HCT116 (cell line): Measurements from ENCODE around the gene TSPAN31. TPM values are rescaled to one million over a fixed set of nuclear protein-coding genes. Genes with fewer than 3 reads are reported as not detected.

Experiments
- ATAC-seq: fragments of 200-7000 bp; cut with Tn5 transposase; 2 replicates; pipeline ENCODE4 v1.9.1; 2020; ENCODE audit warnings: mild to moderate bottlenecking, moderate library complexity
- BruUV-seq: library from RNA; stranded (reverse); fragments of 400-500 nt; replicated peaks from 2 replicates; lab custom pipeline; 2021; lab: Mats Ljungman, UMichigan
- CTCF ChIA-PET: fragments of 300-600 bp; sonication (Branson Sonifier 250); formaldehyde crosslinking; loops from one replicate; lab custom pipeline; 2021; ENCODE audit warnings: antibody characterized with exemption; lab: Charles Lee
- POLR2A ChIA-PET: fragments of 300-600, 350-600 bp; sonication (Branson Sonifier 250); formaldehyde crosslinking; loops from one replicate; lab custom pipeline; 2021; ENCODE audit warnings: antibody characterized with exemption; lab: Charles Lee
- RAD21 ChIA-PET, 2 experiments: fragments of 300-600 bp; sonication (Branson Sonifier 250); formaldehyde crosslinking; loops; one replicate each; lab custom pipeline; 2023; ENCODE audit warnings: low total read pairs in 2 of 2; ENCODE audit not compliant: uncharacterized antibody in 2 of 2, unreplicated experiment in 2 of 2, low non-redundant PET in 1 of 2; lab: Charles Lee
- DNase-seq: peaks from one replicate; pipeline ENCODE4 v3.0.0-alpha.2; 2010; ENCODE audit warnings: low read depth, low spot score
- H2AFZ ChIP-seq: fragments of 200-600 bp; shearing (Covaris generic), sonication (generic); 2 replicates; pipeline ENCODE4 v1.6.1; 2017; ENCODE audit warnings: low read depth, mixed run types, mixed read lengths, antibody characterized with exemption, low read length; ENCODE audit not compliant: poor library complexity, severe bottlenecking
- H3K27ac ChIP-seq: 2 replicates; pipeline ENCODE4 v1.5.1; 2012; ENCODE audit warnings: low read depth, low read length
- H3K27me3 ChIP-seq: fragments of 200-600 bp; sonication (generic); 2 replicates; pipeline ENCODE4 v1.6.1; 2016; ENCODE audit warnings: mixed run types, low read length, mixed read lengths; ENCODE audit not compliant: insufficient read depth
- H3K36me3 ChIP-seq, 2 experiments: fragments of 200-500 bp in 1 of 2; fragments of 200-600 bp in 1 of 2; sonication (Bioruptor generic) in 1 of 2; sonication (generic) in 1 of 2; 2 replicates each; pipeline versions ENCODE4 v1.5.1 to v1.6.1; 2014 to 2016; ENCODE audit warnings: low read length in 2 of 2, inconsistent platforms in 1 of 2, mixed read lengths in 1 of 2, mixed run types in 1 of 2; ENCODE audit not compliant: insufficient read depth in 2 of 2, control insufficient read depth in 1 of 2
- H3K4me1 ChIP-seq, 2 experiments: fragments of 200-600 bp in 1 of 2; sonication (generic) in 1 of 2; 2 replicates each; pipeline versions ENCODE4 v1.5.1 to v1.6.1; 2012 to 2017; ENCODE audit warnings: low read length in 2 of 2, inconsistent platforms in 1 of 2, mild to moderate bottlenecking in 1 of 2, mixed read lengths in 1 of 2, mixed run types in 1 of 2, moderate library complexity in 1 of 2; ENCODE audit not compliant: insufficient read depth in 2 of 2, control insufficient read depth in 1 of 2
- H3K4me2 ChIP-seq: fragments of 200-600 bp; sonication (generic); 2 replicates; pipeline ENCODE4 v1.6.1; 2017; ENCODE audit warnings: mixed run types, low read length, mixed read lengths
- H3K4me3 ChIP-seq, 2 experiments: fragments of 200-600 bp in 1 of 2; sonication (generic) in 1 of 2; replicated peaks in 1 of 2; 2 replicates each; pipeline ENCODE4 v1.5.1; 2011 to 2016; ENCODE audit warnings: low read length in 2 of 2, control low read depth in 1 of 2, low read depth in 1 of 2, mild to moderate bottlenecking in 1 of 2, mixed read lengths in 1 of 2, mixed run types in 1 of 2
- H3K79me2 ChIP-seq: fragments of 200-600 bp; sonication (generic); 2 replicates; pipeline ENCODE4 v1.6.1; 2017; ENCODE audit warnings: mild to moderate bottlenecking, mixed run types, low read length, moderate library complexity, mixed read lengths; ENCODE audit not compliant: insufficient read depth
- H3K9ac ChIP-seq: fragments of 200-600 bp; sonication (generic); 2 replicates; pipeline ENCODE4 v1.6.1; 2016; ENCODE audit warnings: low read length, mixed read lengths
- H3K9me2 ChIP-seq: fragments of 200-600 bp; sonication (generic), shearing (Covaris generic); 2 replicates; pipeline ENCODE4 v1.6.1; 2017; ENCODE audit warnings: mixed run types, mild to moderate bottlenecking, moderate library complexity; ENCODE audit not compliant: insufficient read depth
- H3K9me3 ChIP-seq, 2 experiments: fragments of 200-500 bp in 1 of 2; fragments of 200-600 bp in 1 of 2; sonication (Bioruptor generic) in 1 of 2; sonication (generic) in 1 of 2; 2 replicates each; pipeline ENCODE4 v1.6.1; 2014 to 2017; ENCODE audit warnings: low read length in 2 of 2, mixed read lengths in 2 of 2, inconsistent platforms in 1 of 2, low read depth in 1 of 2, mild to moderate bottlenecking in 1 of 2, mixed run types in 1 of 2, moderate library complexity in 1 of 2; ENCODE audit not compliant: control insufficient read depth in 1 of 2, insufficient read depth in 1 of 2
- H4K20me1 ChIP-seq: fragments of 200-600 bp; sonication (generic), shearing (Covaris generic); 2 replicates; pipeline ENCODE4 v1.6.1; 2017; ENCODE audit warnings: mixed run types, mild to moderate bottlenecking, moderate library complexity; ENCODE audit not compliant: insufficient read depth
- ATF3 ChIP-seq: IDR thresholded peaks from 2 replicates; pipeline ENCODE4 v1.6.1; 2012
- EGR1 ChIP-seq: IDR thresholded peaks from 2 replicates; pipeline ENCODE4 v1.6.1; 2012; ENCODE audit warnings: low read depth
- EZH2 ChIP-seq: fragments of 200-600 bp; sonication (generic); IDR thresholded peaks from 2 replicates; pipeline ENCODE4 v1.6.1; 2017; ENCODE audit warnings: antibody characterized with exemption, mixed run types
- FOSL1 ChIP-seq: IDR thresholded peaks from 2 replicates; pipeline ENCODE4 v1.6.1; 2012; ENCODE audit warnings: low read depth
- MAX ChIP-seq: IDR thresholded peaks from 2 replicates; pipeline ENCODE4 v1.6.1; 2012
- POLR2AphosphoS5 ChIP-seq: IDR thresholded peaks from 2 replicates; pipeline ENCODE4 v1.6.1; 2011; ENCODE audit warnings: mild to moderate bottlenecking, low read depth, low read length, moderate library complexity
- SRF ChIP-seq: IDR thresholded peaks from 2 replicates; pipeline ENCODE4 v1.6.1; 2012; ENCODE audit warnings: low read depth
- ZBTB33 ChIP-seq: IDR thresholded peaks from 2 replicates; pipeline ENCODE4 v1.6.1; 2011; ENCODE audit warnings: mild to moderate bottlenecking, low read length, moderate library complexity; ENCODE audit not compliant: insufficient replicate concordance; ENCODE audit errors: extremely low read depth
- ZNF274 ChIP-seq: fragments of 200-500 bp; sonication (Bioruptor generic); IDR thresholded peaks from 2 replicates; pipeline ENCODE4 v1.6.1; 2014; ENCODE audit warnings: mild to moderate bottlenecking, low read depth, low read length, inconsistent platforms
- intact Hi-C: fragments of 100-400 bp; cut with micrococcal nuclease; formaldehyde crosslinking; loops from 2 replicates; pipeline ENCODE4 v1.10.0; 2022
- total RNA-seq: library from RNA; stranded (reverse); gene quantifications from one replicate; pipeline ENCODE4 v1.2.1, GENCODE V29; 2021; ENCODE audit not compliant: unreplicated experiment

Gene TSPAN31
- total RNA-seq, 1 experiment from 2014 or later: 14.9 TPM

GRCh38 chr12:57716305-57716704 lies 28.5 kb upstream of the TSPAN31 start:
- ChIA-PET CTCF (interaction anchor here (0.9 kb wide), 1 partner anchor 10 kb away, joined by 3 read pairs; no protein-coding TSS in a partner anchor), RAD21 (no interaction called here), POLR2A (no interaction called here)
- Histone ChIP-seq H3K9ac (no peak overlapping the region), H3K4me1 (no peaks in the 10 kb centered on the region), H3K9me3 (no peaks in the 10 kb centered on the region), H3K79me2 (no peaks in the 10 kb centered on the region), H4K20me1 (no peaks in the 10 kb centered on the region), H3K27me3 (no peaks in the 10 kb centered on the region), H3K27ac (no peak overlapping the region), H3K36me3 (peaks cover 3 to 15% of the 10 kb centered on the region in 2 experiments; a peak in 3 of 4 replicates), H3K4me3 (no peak overlapping the region), H3K9me2 (no peaks in the 10 kb centered on the region), H2AFZ (no peak overlapping the region), H3K4me2 (no peak overlapping the region)
- no peak for ATAC-seq
- TF ChIP-seq EZH2 (no peak), ZBTB33 (no peak), FOSL1 (no peak), MAX (no peak), SRF (no peak), ATF3 (no peak), ZNF274 (no peak), POLR2AphosphoS5 (no peak), EGR1 (no peak)
- DNase-seq: no peak
- BruUV-seq: no TSS peak
- intact Hi-C loops: no loop called here
